22Rv1 (cell line): ENCODE data around the gene BCR.

Experiments
- H3K27ac ChIP-seq: fragments of 450-650 bp; 2 replicates; pipeline ENCODE4 v1.5.1; 2017
- CTCF ChIP-seq: fragments of 450-650 bp; IDR thresholded peaks from 2 replicates; pipeline ENCODE4 v1.5.1; 2017; ENCODE audit warnings: mild to moderate bottlenecking
- ZFX ChIP-seq: fragments of 450-650 bp; IDR thresholded peaks from 2 replicates; pipeline ENCODE4 v1.6.1; 2017; ENCODE audit warnings: antibody characterized with exemption, borderline replicate concordance

BCR gene

GRCh38 chr22:23262518-23263332 lies 82.4 kb downstream of the BCR start:
- no peak overlapping the region for H3K27ac ChIP-seq
- TF ChIP-seq CTCF (no peak), ZFX (no peak)

GRCh38 chr22:23263651-23264555 lies 83.6 kb downstream of the BCR start:
- H3K27ac ChIP-seq = no peak overlapping the region
- TF ChIP-seq ZFX = no peak
- no peak for TF ChIP-seq CTCF

GRCh38 chr22:23264610-23265367 lies 84.5 kb downstream of the BCR start:
- no peak overlapping the region for H3K27ac ChIP-seq
- TF ChIP-seq ZFX = no peak
- TF ChIP-seq CTCF = no peak

- TF ChIP-seq CTCF (no peak), ZFX (no peak)
- no peak overlapping the region for H3K27ac ChIP-seq
Measured at GRCh38 chr22:23265368-23265700, 85.0 kb downstream of the BCR start.

GRCh38 chr22:23266780-23267179 lies 86.5 kb downstream of the BCR start:
- H3K27ac ChIP-seq = no peak overlapping the region
- no peak for TF ChIP-seq CTCF
- TF ChIP-seq ZFX = no peak

GRCh38 chr22:23267226-23268043 lies 87.1 kb downstream of the BCR start:
- TF ChIP-seq ZFX (no peak), CTCF (no peak)
- no peak overlapping the region for H3K27ac ChIP-seq
